Central memory CD4-positive, alpha-beta T cell (primary cell): ENCODE measurements around the gene MIDN.

ENCODE experiments used
- DNase-seq: peaks from one replicate; pipeline ENCODE4 v3.0.0; 2022

The MIDN gene

GRCh38 chr19:1270854-1271527, 22.6 kb downstream of the MIDN start:
- DNase-seq, result no peak

- DNase-seq, result no peak
Measured at GRCh38 chr19:1271528-1272422, 23.4 kb downstream of the MIDN start.

GRCh38 chr19:1272423-1273262, 24.3 kb downstream of the MIDN start:
- no peak for DNase-seq

- no peak for DNase-seq
Measured at GRCh38 chr19:1273263-1274041, 25.1 kb downstream of the MIDN start.

- no peak for DNase-seq
Measured at GRCh38 chr19:1274081-1274851, 25.9 kb downstream of the MIDN start.

GRCh38 chr19:1274852-1275259, 26.5 kb downstream of the MIDN start:
- DNase-seq, result no peak

GRCh38 chr19:1275260-1275975, 27.0 kb downstream of the MIDN start, which contains the start of gene FAM174C:
TSS of gene FAM174C (plus strand) at chr19:1275530. CDS start at chr19:1275550, 20 bp downstream.
- peak; percentile 97 for DNase-seq

- no peak for DNase-seq
Measured at GRCh38 chr19:1275976-1276627, 27.7 kb downstream of the MIDN start.

- peak; percentile 48 for DNase-seq
Measured at GRCh38 chr19:1276628-1277022, 28.2 kb downstream of the MIDN start.

- DNase-seq, result no peak
Measured at GRCh38 chr19:1277061-1277460, 28.7 kb downstream of the MIDN start.

GRCh38 chr19:1278074-1278473, 29.7 kb downstream of the MIDN start:
- DNase-seq, result no peak

- no peak for DNase-seq
Measured at GRCh38 chr19:1278713-1279660, 30.6 kb downstream of the MIDN start.

GRCh38 chr19:1279782-1280341, 31.5 kb downstream of the MIDN start:
- DNase-seq, result peak; percentile 68

GRCh38 chr19:1280636-1281568, 32.5 kb downstream of the MIDN start:
- DNase-seq, result no peak

- DNase-seq, result no peak
Measured at GRCh38 chr19:1281569-1282287, 33.3 kb downstream of the MIDN start.

GRCh38 chr19:1282588-1283206, 34.3 kb downstream of the MIDN start:
- no peak for DNase-seq
